ENCODE results near the gene NELFB. TPM values are rescaled to one million over a fixed set of nuclear protein-coding genes. Genes with fewer than 3 reads are reported as not detected.
A peak's percentile ranks its signal among the peaks of the same experiment; 100 is the strongest.

NELFB gene
- total and polyA plus RNA-seq, 2 donors, result 20.4 to 38.8 TPM

- WGBS, result 92% methylated on average over 22 of the region's 22 CpGs
- H3K36me3 ChIP-seq (ENCODE audit: control insufficient read depth in 2 of 2, insufficient read depth in 2 of 2, low read length in 1 of 2), result no peaks in the 10 kb centered on the region
- no peaks in the 10 kb centered on the region for H3K9me3 ChIP-seq (ENCODE audit: control insufficient read depth in 2 of 2, insufficient read depth in 1 of 2, low read length in 1 of 2)
- H3K27me3 ChIP-seq (ENCODE audit: control insufficient read depth in 2 of 2, insufficient read depth in 1 of 2, low read length in 1 of 2), result peaks cover 72 to 90% of the 10 kb centered on the region in 2 donors
- H3K4me1 ChIP-seq (ENCODE audit: control insufficient read depth in 2 of 2, insufficient read depth in 2 of 2, low read length in 2 of 2), result peaks cover 8 to 67% of the 10 kb centered on the region in 2 donors
- peak overlapping the region; percentile 26 to 58 for H3K27ac ChIP-seq (ENCODE audit: low read depth in 1 of 2, low read length in 1 of 2)
- DNase-seq (ENCODE audit: low read depth in 6 of 9, low spot score in 9 of 9), result no peak
- no peak overlapping the region for H3K4me3 ChIP-seq (ENCODE audit: low read length in 2 of 2)
Measured at GRCh38 chr9:137303893-137304382, 48.8 kb downstream of the NELFB start.

GRCh38 chr9:137304383-137305059, 49.4 kb downstream of the NELFB start:
- peaks cover 66 to 87% of the 10 kb centered on the region in 2 donors for H3K27me3 ChIP-seq (ENCODE audit: control insufficient read depth in 2 of 2, insufficient read depth in 1 of 2, low read length in 1 of 2)
- H3K36me3 ChIP-seq (ENCODE audit: control insufficient read depth in 2 of 2, insufficient read depth in 2 of 2, low read length in 1 of 2), result no peaks in the 10 kb centered on the region
- no peak overlapping the region for H3K4me3 ChIP-seq (ENCODE audit: low read length in 2 of 2)
- WGBS, result 70% methylated on average over 16 of the region's 16 CpGs
- H3K9me3 ChIP-seq (ENCODE audit: control insufficient read depth in 2 of 2, insufficient read depth in 1 of 2, low read length in 1 of 2), result no peaks in the 10 kb centered on the region
- H3K4me1 ChIP-seq (ENCODE audit: control insufficient read depth in 2 of 2, insufficient read depth in 2 of 2, low read length in 2 of 2), result peaks cover 8 to 63% of the 10 kb centered on the region in 2 donors
- no peak for DNase-seq (ENCODE audit: low read depth in 6 of 9, low spot score in 9 of 9)
- H3K27ac ChIP-seq (ENCODE audit: low read depth in 1 of 2, low read length in 1 of 2), result peak overlapping the region; percentile 32 to 36

GRCh38 chr9:137305060-137305797, 50.1 kb downstream of the NELFB start:
- Histone ChIP-seq H3K36me3 (ENCODE audit: control insufficient read depth in 2 of 2, insufficient read depth in 2 of 2, low read length in 1 of 2) (no peaks in the 10 kb centered on the region), H3K4me1 (ENCODE audit: control insufficient read depth in 2 of 2, insufficient read depth in 2 of 2, low read length in 2 of 2) (peaks cover 8 to 59% of the 10 kb centered on the region in 2 donors), H3K9me3 (ENCODE audit: control insufficient read depth in 2 of 2, insufficient read depth in 1 of 2, low read length in 1 of 2) (no peaks in the 10 kb centered on the region), H3K4me3 (ENCODE audit: low read length in 2 of 2) (no peak overlapping the region), H3K27ac (ENCODE audit: low read depth in 1 of 2, low read length in 1 of 2) (peak overlapping the region; percentile 72 to 77), H3K27me3 (ENCODE audit: control insufficient read depth in 2 of 2, insufficient read depth in 1 of 2, low read length in 1 of 2) (peaks cover 59 to 80% of the 10 kb centered on the region in 2 donors)
- WGBS, result 57% methylated on average over 36 of the region's 36 CpGs
- DNase-seq (ENCODE audit: low read depth in 6 of 9, low spot score in 9 of 9), result peak in 1 of 9 donors; percentile 56

- Histone ChIP-seq H3K9me3 (ENCODE audit: control insufficient read depth in 2 of 2, insufficient read depth in 1 of 2, low read length in 1 of 2) (no peaks in the 10 kb centered on the region), H3K36me3 (ENCODE audit: control insufficient read depth in 2 of 2, insufficient read depth in 2 of 2, low read length in 1 of 2) (no peaks in the 10 kb centered on the region), H3K27me3 (ENCODE audit: control insufficient read depth in 2 of 2, insufficient read depth in 1 of 2, low read length in 1 of 2) (peaks cover 55 to 75% of the 10 kb centered on the region in 2 donors), H3K27ac (ENCODE audit: low read depth in 1 of 2, low read length in 1 of 2) (peak overlapping the region; percentile 72 to 77), H3K4me1 (ENCODE audit: control insufficient read depth in 2 of 2, insufficient read depth in 2 of 2, low read length in 2 of 2) (peaks cover 8 to 62% of the 10 kb centered on the region in 2 donors), H3K4me3 (ENCODE audit: low read length in 2 of 2) (no peak overlapping the region)
- WGBS, result 41% methylated on average over 8 of the region's 8 CpGs
- no peak for DNase-seq (ENCODE audit: low read depth in 6 of 9, low spot score in 9 of 9)
Measured at GRCh38 chr9:137305798-137306065, 50.6 kb downstream of the NELFB start.

- Histone ChIP-seq H3K4me3 (ENCODE audit: low read length in 2 of 2) (no peak overlapping the region), H3K4me1 (ENCODE audit: control insufficient read depth in 2 of 2, insufficient read depth in 2 of 2, low read length in 2 of 2) (peaks cover 3 to 67% of the 10 kb centered on the region in 2 donors), H3K36me3 (ENCODE audit: control insufficient read depth in 2 of 2, insufficient read depth in 2 of 2, low read length in 1 of 2) (no peaks in the 10 kb centered on the region), H3K27me3 (ENCODE audit: control insufficient read depth in 2 of 2, insufficient read depth in 1 of 2, low read length in 1 of 2) (peaks cover 49 to 70% of the 10 kb centered on the region in 2 donors), H3K27ac (ENCODE audit: low read depth in 1 of 2, low read length in 1 of 2) (peak overlapping the region; percentile 72 to 77), H3K9me3 (ENCODE audit: control insufficient read depth in 2 of 2, insufficient read depth in 1 of 2, low read length in 1 of 2) (no peaks in the 10 kb centered on the region)
- no peak for DNase-seq (ENCODE audit: low read depth in 6 of 9, low spot score in 9 of 9)
- 46% methylated on average over 30 of the region's 30 CpGs for WGBS
Measured at GRCh38 chr9:137306066-137306849, 51.1 kb downstream of the NELFB start.

GRCh38 chr9:137306850-137307254, 51.7 kb downstream of the NELFB start:
- peak overlapping the region in 1 of 2 donors; percentile 54 for H3K27ac ChIP-seq (ENCODE audit: low read depth in 1 of 2, low read length in 1 of 2)
- peaks cover 0 to 70% of the 10 kb centered on the region in 2 donors for H3K4me1 ChIP-seq (ENCODE audit: control insufficient read depth in 2 of 2, insufficient read depth in 2 of 2, low read length in 2 of 2)
- H3K9me3 ChIP-seq (ENCODE audit: control insufficient read depth in 2 of 2, insufficient read depth in 1 of 2, low read length in 1 of 2), result no peaks in the 10 kb centered on the region
- 55% methylated on average over 23 of the region's 23 CpGs for WGBS
- no peaks in the 10 kb centered on the region for H3K36me3 ChIP-seq (ENCODE audit: control insufficient read depth in 2 of 2, insufficient read depth in 2 of 2, low read length in 1 of 2)
- no peak for DNase-seq (ENCODE audit: low read depth in 6 of 9, low spot score in 9 of 9)
- peaks cover 44 to 65% of the 10 kb centered on the region in 2 donors for H3K27me3 ChIP-seq (ENCODE audit: control insufficient read depth in 2 of 2, insufficient read depth in 1 of 2, low read length in 1 of 2)
- no peak overlapping the region for H3K4me3 ChIP-seq (ENCODE audit: low read length in 2 of 2)

GRCh38 chr9:137307255-137308056, 52.3 kb downstream of the NELFB start:
- Histone ChIP-seq H3K27me3 (ENCODE audit: control insufficient read depth in 2 of 2, insufficient read depth in 1 of 2, low read length in 1 of 2) (peaks cover 41 to 63% of the 10 kb centered on the region in 2 donors), H3K4me1 (ENCODE audit: control insufficient read depth in 2 of 2, insufficient read depth in 2 of 2, low read length in 2 of 2) (peaks cover 0 to 74% of the 10 kb centered on the region in 2 donors), H3K36me3 (ENCODE audit: control insufficient read depth in 2 of 2, insufficient read depth in 2 of 2, low read length in 1 of 2) (no peaks in the 10 kb centered on the region), H3K27ac (ENCODE audit: low read depth in 1 of 2, low read length in 1 of 2) (no peak overlapping the region), H3K4me3 (ENCODE audit: low read length in 2 of 2) (no peak overlapping the region), H3K9me3 (ENCODE audit: control insufficient read depth in 2 of 2, insufficient read depth in 1 of 2, low read length in 1 of 2) (no peaks in the 10 kb centered on the region)
- WGBS, result 46% methylated on average over 30 of the region's 30 CpGs
- no peak for DNase-seq (ENCODE audit: low read depth in 6 of 9, low spot score in 9 of 9)

GRCh38 chr9:137308057-137308619, 53.0 kb downstream of the NELFB start:
- Histone ChIP-seq H3K4me3 (ENCODE audit: low read length in 2 of 2) (no peak overlapping the region), H3K27ac (ENCODE audit: low read depth in 1 of 2, low read length in 1 of 2) (no peak overlapping the region), H3K36me3 (ENCODE audit: control insufficient read depth in 2 of 2, insufficient read depth in 2 of 2, low read length in 1 of 2) (no peaks in the 10 kb centered on the region), H3K4me1 (ENCODE audit: control insufficient read depth in 2 of 2, insufficient read depth in 2 of 2, low read length in 2 of 2) (peaks cover 0 to 72% of the 10 kb centered on the region in 2 donors), H3K9me3 (ENCODE audit: control insufficient read depth in 2 of 2, insufficient read depth in 1 of 2, low read length in 1 of 2) (no peaks in the 10 kb centered on the region), H3K27me3 (ENCODE audit: control insufficient read depth in 2 of 2, insufficient read depth in 1 of 2, low read length in 1 of 2) (peaks cover 34 to 57% of the 10 kb centered on the region in 2 donors)
- no peak for DNase-seq (ENCODE audit: low read depth in 6 of 9, low spot score in 9 of 9)
- WGBS, result 93% methylated on average over 20 of the region's 20 CpGs

Data from thymus (tissue), 11 donors.